Ramos (cell line): Measurements from ENCODE around the gene SCLY.

ENCODE experiments used
- in situ Hi-C: fragments of 300-500 bp; cut with MboI; formaldehyde crosslinking; loops from one replicate; pipeline ENCODE4 v1.14.3; 2022; ENCODE audit warnings: low sequenced_read_pairs; ENCODE audit not compliant: unreplicated experiment

Gene SCLY

GRCh38 chr2:238134393-238134785 is 73.6 kb downstream of the SCLY start:
- in situ Hi-C loops, result no loop called here

DNA sequence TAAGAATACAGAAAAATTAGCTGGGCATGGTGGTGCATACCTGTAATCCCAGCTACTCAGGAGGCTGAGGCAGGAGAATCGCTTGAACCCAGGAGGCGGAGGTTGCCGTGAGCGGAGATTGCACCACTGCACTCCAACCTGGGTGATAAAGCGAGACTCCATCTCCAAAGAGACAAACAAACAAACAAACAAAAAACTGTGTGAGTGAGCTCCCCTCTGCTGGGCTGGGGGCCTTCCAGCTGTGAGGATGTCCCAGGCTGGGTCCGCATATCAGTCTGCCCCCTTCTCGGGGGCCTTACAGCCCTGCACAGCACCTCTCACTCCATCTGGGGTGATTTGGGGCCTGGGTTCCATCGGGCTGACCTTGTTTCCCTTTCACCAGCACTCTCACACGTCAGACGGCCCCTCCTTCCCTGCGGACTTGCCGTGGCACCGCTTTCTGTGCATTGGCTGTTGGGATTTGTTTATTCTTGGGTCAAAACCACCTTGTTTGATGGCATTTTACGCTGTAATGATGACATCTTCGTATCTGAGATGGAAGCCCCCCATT is 74.9 kb downstream of the SCLY start:
- in situ Hi-C loops, result no loop called here

DNA sequence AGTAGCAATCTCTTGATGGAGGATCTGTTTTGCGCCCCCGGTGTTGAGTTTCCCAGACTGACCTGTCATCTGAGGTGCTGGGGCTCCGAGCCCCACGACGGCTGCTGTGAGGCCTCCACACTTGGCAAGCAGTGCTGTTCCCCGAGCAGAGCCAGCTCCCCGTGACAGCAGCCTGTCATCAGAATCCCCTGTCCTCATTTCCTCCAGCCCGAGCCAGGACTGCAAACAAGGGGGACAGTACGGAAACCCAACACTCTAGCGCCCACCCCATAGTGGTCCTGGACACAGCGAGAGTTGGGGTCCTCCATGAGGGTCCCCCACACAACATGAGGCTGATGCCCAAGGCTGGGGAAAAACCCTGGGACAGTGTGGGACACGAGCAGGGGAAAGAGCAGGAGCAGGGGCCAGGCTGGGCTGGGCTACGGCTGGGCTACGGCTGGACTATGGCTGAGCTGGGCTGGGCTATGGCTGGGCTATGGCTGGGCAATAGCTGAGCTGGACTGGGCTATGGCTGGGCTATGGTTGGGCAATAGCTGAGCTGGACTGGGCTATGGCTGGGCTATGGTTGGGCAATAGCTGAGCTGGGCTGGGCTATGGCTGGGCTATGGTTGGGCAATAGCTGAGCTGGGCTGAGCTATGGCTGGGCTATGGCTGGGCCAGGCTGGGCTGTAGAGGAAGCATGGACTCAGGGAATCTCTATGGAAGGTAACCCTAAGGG is 76.2 kb downstream of the SCLY start:
- in situ Hi-C loops, result no loop called here

DNA sequence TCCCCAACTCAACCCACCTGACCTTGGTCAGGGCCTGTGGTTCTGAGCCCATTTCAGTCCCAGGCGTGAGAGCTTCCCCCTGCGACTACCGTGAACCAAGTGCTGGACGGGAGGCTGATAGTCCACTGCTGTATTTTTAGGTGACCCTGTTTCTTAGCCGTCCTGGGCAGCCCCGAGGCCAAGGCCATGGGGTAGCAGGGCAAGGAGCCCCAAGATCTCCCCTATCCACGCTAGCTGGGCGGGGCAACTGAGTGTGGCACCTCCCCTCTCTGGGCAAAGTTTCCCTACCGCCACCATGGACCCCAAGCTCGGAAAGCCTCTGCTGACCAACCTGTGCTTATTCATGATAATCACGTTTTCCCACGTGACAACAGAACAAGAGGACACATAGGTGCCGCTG is 77.1 kb downstream of the SCLY start:
- in situ Hi-C loops, result no loop called here

- in situ Hi-C loops, result no loop called here
Measured at GRCh38 chr2:238138331-238139195, 77.8 kb downstream of the SCLY start, which contains the start of gene KLHL30. KLHL30 (plus strand) TSS chr2:238138668; CDS start chr2:238140755, 2,087 bp downstream.

GRCh38 chr2:238139196-238140039 is 78.6 kb downstream of the SCLY start:
- in situ Hi-C loops, result no loop called here

DNA sequence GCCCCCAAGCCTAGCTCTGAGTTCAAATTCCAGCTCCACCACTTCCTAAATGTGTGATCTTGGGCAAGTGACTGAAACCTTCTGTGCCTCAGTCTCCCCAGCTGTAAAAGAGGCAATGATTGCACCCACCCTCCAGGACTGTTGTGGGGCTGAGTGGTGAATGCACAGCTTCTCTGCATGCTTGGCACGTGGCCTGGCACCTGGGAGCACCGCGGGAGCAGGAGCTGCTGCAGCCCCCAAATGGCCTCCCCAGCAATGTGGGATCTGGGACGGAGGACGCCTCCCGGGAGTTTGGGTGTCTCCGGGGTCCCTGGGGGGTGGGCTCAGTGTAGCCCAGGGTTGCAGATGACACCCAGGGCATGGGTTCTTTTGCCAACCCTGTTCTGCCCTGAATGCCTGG is 79.2 kb downstream of the SCLY start:
- in situ Hi-C loops, result no loop called here

DNA sequence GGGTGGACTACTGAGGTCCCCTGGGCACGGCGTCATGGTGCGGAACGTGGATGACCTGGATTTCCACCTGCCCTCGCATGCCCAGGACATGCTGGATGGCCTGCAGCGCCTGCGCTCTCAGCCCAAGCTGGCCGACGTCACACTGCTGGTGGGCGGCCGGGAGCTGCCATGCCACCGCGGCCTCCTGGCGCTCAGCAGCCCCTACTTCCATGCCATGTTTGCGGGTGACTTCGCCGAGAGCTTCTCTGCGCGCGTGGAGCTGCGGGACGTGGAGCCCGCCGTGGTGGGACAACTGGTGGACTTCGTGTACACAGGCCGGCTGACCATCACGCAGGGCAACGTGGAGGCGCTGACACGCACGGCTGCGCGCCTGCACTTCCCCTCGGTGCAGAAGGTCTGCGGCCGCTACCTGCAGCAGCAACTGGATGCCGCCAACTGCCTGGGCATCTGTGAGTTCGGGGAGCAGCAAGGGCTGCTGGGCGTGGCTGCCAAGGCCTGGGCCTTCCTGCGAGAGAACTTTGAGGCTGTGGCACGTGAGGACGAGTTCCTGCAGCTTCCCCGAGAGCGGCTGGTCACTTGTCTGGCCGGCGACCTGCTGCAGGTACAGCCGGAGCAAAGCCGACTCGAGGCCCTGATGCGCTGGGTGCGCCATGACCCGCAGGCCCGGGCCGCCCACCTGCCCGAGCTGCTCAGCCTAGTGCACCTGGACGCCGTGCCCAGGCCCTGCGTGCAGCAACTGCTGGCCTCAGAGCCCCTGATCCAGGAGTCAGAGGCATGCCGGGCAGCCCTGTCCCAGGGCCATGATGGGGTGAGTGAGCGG is 80.1 kb downstream of the SCLY start:
- in situ Hi-C loops, result no loop called here

- in situ Hi-C loops, result no loop called here
Measured at GRCh38 chr2:238141541-238142318, 80.9 kb downstream of the SCLY start.

GRCh38 chr2:238142382-238143205 is 81.8 kb downstream of the SCLY start:
- in situ Hi-C loops, result no loop called here

DNA sequence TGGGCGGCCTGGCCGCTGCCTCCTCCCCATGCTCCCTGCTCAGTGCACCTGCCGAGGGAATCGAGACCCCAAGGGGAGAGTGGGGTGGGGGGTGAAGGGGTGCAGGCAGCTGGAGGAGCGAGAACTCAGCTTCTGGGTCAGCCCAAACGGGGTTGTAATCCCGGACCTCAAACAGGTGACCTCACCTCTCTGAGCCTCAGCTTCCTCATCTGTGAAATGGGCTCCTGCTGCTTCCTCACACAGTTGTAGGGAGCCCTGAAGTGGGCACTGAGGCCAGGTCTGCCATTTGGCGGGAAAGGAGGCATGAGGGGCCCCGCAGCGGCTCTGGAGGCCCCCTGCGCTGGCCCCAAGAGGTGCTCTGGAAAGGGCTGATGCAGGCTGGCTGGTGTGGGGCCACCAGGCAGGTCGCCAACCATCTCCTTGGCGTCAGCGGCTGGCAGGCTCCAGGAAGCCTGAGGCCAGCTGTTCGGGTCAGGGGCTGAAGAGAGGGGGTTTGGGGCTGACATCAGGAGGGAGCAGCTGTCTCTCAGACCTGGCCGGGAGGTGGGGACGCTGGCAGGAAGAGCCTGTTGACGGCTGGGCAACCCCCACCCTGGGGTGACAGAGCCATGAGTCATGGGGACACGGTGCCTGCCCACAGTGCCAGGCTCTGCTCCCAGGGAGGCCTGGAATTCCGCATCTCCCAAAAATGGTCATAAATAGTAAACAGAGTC is 82.6 kb downstream of the SCLY start:
- in situ Hi-C loops, result no loop called here

GRCh38 chr2:238144262-238144661 is 83.5 kb downstream of the SCLY start:
- in situ Hi-C loops, result no loop called here

DNA sequence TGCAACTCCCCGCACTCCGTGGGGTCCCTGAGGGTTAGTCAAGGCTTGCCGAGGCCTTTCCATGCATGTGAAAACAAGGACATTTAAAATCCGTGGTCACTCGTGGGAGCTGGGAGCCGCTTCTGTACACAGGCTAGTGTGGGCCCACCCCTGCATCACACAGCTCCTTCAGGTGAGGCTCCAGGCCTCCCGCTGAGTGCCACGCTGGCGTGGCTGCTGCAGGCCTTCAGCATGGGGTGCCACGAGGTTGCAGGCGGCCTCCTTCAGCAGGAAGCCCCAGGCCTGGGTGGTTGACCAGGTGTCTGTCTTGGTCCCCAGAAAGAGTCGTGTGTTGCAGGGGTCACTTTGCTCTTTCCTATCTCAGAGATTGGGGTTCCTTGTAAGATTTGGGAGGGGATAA is 84.2 kb downstream of the SCLY start:
- in situ Hi-C loops, result no loop called here

DNA sequence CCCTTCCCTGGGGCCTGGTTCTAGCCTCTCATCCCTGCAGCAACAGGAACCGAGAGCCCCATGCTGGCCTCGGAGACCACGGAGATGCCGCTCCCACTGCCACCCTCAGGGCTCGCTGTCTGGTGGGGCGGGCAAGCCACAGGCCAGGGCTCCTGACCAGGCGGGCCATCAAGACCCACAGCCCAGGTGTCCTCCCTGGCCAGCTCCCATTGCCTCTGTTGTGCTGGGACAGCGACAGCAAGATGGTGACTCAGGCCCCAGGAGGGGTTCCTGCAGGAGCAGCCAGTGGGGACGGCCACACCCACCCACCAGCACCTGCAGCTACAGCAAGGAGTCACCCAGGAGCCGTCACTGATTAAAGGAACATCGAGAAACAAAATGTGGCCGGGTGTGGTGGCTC is 85.0 kb downstream of the SCLY start:
- in situ Hi-C loops, result no loop called here

GRCh38 chr2:238146884-238147544 is 86.2 kb downstream of the SCLY start:
- in situ Hi-C loops, result no loop called here

GRCh38 chr2:238148981-238149380 is 88.2 kb downstream of the SCLY start:
- in situ Hi-C loops, result no loop called here
